NCI-H146 (cell line): ENCODE data around the gene MSN.

ENCODE experiments used
- DNase-seq: peaks from one replicate; lab custom pipeline; 2025; lab: John Stamatoyannopoulos, UW

Gene MSN

GRCh38 chrX:65673857-65674203 lies 6.4 kb downstream of the MSN start:
- no peak for DNase-seq

GRCh38 chrX:65674204-65674893 lies 6.9 kb downstream of the MSN start:
- DNase-seq: no peak

DNA sequence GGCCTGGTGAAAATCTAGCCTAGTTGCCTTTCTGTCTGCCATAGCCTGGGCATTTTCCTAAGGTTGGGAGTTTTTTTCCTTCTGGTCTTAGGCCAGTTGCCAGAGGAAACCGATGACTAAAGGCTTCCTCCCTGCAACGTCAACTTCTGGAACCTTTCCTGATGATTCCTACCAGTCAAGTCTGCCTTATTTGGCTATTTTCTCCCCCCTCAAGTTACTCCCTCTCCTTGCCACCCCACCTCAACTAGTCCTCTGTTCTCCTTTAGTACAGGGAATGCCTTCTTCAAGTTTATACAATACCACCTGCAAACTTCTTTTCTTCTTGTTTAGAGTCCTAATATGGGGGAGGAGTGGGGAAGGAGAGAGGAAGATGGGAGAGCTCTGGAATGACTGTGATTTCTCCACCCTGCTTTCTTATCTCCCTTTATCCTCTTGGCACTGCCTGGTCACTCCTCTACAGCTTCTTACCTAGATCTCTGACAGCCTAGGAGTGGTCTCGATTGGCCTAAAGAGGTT lies 10.6 kb downstream of the MSN start:
- no peak for DNase-seq

GRCh38 chrX:65679071-65679540 lies 11.7 kb downstream of the MSN start:
- DNase-seq: no peak

DNA sequence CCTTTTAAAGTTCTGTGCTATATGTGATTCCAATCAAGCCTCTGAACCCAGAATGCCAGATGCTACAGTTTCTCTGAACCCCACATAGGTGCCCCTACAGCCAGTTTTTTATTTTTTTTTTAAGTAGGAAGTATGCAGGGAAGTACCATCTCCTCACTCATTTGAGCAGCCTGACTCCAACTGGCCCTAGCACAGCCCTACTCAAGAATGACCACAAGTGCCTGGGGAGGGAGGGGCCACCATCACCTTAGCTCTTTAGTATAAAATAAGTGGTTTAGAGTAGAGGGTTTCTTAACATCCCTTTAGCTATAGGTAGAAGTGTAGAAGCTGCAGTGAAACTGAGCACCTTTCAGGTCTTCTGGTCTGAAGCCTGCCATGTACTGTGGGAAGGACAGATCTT lies 14.4 kb downstream of the MSN start:
- DNase-seq: no peak

DNA sequence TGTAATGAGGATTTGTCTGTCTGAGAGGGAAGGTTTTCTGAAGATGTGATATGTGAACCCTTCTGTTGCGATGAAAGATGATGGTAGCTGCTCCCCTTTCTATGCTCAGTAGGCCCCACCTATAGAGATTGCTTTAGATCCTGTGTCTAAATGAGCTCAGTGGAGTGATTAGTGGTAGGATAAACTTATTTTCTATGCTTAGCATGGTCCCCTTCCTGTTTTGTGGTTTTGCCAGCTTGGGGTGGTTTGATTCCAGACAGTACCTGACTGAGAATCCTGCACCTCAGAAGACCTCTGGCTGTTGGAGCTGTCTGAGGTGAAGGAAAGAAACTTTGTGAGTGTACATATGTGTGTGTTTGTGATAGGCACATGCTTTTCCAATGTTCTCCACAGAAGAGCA lies 17.7 kb downstream of the MSN start:
- no peak for DNase-seq

DNA sequence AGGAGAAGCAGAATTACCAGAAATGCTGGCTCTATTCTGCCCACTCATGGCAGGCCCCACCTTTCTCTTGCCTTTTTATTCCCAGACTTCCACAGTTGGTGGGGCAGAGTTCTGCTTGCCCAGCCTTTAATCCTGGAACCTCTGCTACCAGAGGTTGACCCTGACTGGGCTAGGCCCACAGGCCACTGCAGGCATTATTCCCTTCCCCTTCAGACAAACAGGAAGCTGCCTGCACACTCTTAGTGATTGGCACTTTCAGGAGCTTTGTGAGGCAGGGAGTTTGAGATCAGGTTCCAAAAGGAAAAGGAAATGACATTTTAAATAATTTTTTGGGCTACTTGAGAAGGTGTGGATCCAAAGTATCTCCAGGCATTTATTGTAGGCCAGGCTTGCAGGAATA lies 18.8 kb downstream of the MSN start:
- DNase-seq: no peak

- DNase-seq: no peak
These were observed 19.9 kb downstream of the MSN start for GRCh38 chrX:65687367-65687766.

DNA sequence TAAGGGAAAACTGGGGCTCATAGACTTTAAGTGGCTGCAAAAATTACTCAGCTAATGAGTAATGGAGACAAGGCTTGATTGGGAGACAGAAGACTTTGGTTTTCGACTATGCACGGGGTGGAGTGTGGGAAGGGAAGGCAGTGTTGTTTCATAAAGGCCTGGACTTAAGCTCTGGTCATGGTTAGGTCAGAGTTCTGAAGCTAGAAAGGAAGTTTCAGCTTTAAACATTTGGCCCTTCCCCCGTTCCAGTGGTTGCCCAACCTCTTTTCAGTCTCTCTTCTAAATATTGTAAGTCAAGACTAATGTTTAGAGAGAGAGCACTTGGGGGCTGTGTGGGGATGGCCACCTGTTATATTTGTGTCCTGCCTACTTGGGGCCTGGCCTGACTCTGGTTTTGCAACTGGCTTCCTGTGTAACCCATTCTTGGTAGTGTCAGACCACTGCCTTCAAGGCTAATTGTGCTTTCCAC lies 21.0 kb downstream of the MSN start:
- no peak for DNase-seq

DNA sequence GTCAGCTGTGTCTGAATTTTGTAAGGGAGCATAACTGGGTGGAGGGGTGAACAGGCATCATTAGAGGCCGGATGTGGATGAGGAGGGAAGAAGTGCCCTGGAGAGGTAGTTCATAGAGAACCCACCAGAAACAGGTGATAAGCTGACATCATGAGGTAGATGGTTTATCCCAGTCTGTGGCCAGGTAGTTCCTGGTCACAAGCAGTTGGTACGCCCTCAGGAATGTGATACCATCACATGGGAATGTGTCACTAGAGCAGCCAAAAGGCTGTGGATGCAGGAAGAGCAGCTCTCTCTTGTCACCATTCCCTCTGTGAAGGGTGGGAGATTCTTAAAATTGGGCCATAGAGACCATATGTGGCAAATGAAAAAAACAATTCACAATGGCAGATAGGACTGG lies 21.9 kb downstream of the MSN start:
- no peak for DNase-seq

DNA sequence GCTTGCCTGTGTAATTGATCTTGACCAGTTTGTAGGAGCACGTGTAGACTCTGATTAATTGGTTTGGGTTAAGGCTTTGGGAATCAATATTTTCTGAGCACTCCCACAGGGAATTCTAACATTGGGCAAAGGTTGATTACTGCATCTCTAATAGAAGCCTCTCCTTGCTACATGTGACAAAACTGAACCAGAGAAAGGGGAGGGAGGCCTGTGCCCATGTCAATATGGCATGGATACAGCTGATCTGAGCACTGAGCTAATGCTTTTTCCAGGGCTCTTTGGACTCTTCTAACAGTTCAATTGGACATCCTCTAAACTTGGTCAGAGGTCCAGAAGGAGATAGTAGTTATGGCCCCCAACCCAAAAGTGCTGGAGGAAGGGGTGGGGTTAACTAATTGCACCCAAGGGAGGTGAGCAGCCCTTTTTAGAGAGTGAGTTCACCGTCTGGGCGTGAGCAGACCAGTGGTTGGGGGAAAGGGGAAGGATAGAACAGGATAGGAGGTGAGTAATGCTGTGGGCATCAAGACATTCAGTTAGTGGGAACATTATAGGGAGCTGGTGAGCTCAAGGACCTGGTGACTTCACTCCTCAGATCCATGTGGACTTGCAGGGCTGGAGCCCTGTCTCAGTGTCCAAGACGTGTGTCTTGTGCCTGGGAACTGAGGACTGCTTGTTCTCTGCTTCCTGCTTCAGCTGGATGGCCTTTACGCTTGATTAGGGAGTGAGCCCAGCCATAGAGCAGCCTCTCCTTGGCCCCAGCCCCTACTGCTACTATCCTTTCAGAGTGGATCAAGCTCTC lies 22.8 kb downstream of the MSN start:
- no peak for DNase-seq

DNA sequence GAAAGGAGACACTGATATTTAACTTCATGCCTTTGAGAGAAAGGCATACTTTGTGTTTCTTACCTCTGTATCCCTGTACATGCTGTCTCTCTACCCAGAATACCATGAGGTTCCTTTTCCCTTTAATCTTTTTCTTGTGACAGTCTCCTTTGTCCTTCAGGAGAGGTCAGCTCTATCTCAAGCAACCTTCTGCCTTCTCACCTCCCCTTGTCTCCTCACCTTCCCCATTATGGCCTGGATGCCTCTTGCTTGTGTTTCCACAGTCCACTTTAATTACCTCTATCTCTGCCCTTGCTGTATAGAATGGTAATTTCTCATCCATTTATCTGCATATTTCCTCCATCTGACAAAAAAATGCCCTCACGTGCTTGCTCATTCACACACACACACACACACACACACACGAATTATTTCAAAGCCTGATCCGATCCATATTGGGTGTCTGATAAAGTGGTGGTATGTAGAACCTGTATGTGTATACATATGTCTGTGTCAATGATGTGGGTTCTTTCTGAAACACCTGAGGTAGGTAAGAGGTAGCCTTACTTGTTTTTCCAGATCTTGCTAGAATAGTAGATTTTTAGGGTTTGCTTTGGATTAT lies 28.5 kb downstream of the MSN start:
- DNase-seq: no peak

- no peak for DNase-seq
These were observed 29.2 kb downstream of the MSN start for GRCh38 chrX:65696613-65697012.

DNA sequence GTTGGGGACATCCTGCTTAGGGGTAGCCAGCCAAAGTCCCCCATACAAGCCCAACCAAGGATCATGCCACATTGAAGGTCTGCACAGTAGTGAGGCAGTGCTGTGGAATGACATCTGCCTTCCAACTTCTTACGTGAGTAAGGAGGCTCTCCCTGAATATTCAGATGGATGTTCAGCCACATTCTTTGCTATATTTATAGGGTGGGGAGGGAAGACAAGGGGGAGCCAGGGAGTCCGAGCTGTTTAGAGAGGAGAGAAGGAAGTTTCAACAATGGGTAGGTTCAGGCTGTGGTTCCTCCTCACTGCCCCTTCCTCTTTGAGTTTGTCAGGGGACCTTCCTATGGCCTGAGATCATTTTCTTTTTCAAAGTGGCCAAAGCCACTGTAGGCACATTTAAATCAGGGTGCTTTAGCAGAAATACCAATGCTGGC lies 29.8 kb downstream of the MSN start:
- DNase-seq: no peak

- DNase-seq: no peak
These were observed 30.7 kb downstream of the MSN start for GRCh38 chrX:65697915-65698796.

DNA sequence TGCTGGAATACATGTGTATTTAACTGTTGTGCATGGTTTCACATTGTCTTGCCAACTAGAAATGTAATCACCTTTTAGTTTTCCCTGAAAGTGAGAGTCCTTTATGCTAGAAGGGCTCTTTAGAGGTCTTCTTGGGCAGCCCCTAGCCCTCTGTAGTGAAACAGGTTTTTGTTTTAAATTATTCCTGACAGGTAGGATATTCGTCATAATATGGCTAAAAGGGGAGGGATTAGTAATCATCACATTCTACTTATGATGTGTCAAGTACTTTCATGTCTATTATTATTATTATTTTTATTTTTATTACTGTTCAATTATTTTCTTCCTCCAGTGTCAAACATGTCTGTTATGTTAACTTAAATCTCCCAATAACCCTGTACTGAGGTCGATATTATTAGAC lies 35.5 kb downstream of the MSN start:
- DNase-seq: no peak

GRCh38 chrX:65705439-65705838 lies 38.0 kb downstream of the MSN start:
- no peak for DNase-seq

- DNase-seq: no peak
These were observed 38.8 kb downstream of the MSN start for GRCh38 chrX:65706041-65706828.

DNA sequence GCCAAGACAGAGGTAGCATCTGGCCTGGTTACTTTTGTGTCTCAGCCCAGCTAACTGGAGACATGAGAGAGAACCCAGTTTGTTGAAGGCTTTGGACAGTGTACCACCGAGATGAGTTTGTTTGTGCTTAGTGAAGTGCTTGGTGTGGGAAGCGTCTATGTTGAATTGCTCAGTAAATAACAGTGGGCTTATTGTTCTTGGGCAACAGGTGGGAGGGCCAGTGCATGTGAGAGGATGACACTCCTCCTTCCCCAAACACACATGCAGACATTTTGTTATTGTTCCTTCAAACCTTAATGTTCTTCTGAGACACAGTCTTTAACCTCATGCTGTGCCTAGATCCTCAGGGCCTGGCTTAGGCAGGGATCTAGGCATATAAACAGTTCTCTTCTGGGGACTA lies 39.7 kb downstream of the MSN start:
- DNase-seq: no peak

GRCh38 chrX:65712005-65712806 lies 44.8 kb downstream of the MSN start:
- no peak for DNase-seq
